H9 (cell line): ENCODE measurements around the gene TRMT112. TPM values are rescaled to one million over a fixed set of nuclear protein-coding genes. Genes with fewer than 3 reads are reported as not detected.

Source experiments
- DNase-seq: peaks from one replicate; pipeline ENCODE4 v3.0.0-alpha.2; 2017
- H2AFZ ChIP-seq: one replicate; pipeline ENCODE4 v1.6.1; 2013; ENCODE audit warnings: mild to moderate bottlenecking, low read length, control low read depth, moderate library complexity
- H2AK5ac ChIP-seq: 2 replicates; pipeline ENCODE4 v1.6.1; 2013; ENCODE audit warnings: low read length, control low read depth, mixed read lengths; ENCODE audit not compliant: insufficient read length
- H2BK120ac ChIP-seq: one replicate; pipeline ENCODE4 v1.6.1; 2013; ENCODE audit warnings: low read depth, mild to moderate bottlenecking, low read length, control low read depth, inconsistent platforms; ENCODE audit not compliant: poor library complexity, severe bottlenecking
- H2BK12ac ChIP-seq: 2 replicates; pipeline ENCODE4 v1.6.1; 2013; ENCODE audit warnings: low read length, control low read depth, mixed read lengths, low read depth; ENCODE audit not compliant: insufficient read length
- H2BK15ac ChIP-seq: 2 replicates; pipeline ENCODE4 v1.6.1; 2013; ENCODE audit warnings: low read depth, low read length, control low read depth
- H2BK20ac ChIP-seq: one replicate; pipeline ENCODE4 v1.6.1; 2013; ENCODE audit warnings: low read depth, mild to moderate bottlenecking, low read length, control low read depth, inconsistent platforms; ENCODE audit not compliant: poor library complexity, severe bottlenecking
- H2BK5ac ChIP-seq: 2 replicates; pipeline ENCODE4 v1.6.1; 2013; ENCODE audit warnings: low read length, control low read depth, mixed read lengths; ENCODE audit not compliant: insufficient read length
- H3K14ac ChIP-seq: 2 replicates; pipeline ENCODE4 v1.6.1; 2013; ENCODE audit warnings: low read length, control low read depth; ENCODE audit not compliant: insufficient read depth
- H3K18ac ChIP-seq: 2 replicates; pipeline ENCODE4 v1.6.1; 2013; ENCODE audit warnings: low read depth, mild to moderate bottlenecking, mixed read lengths, low read length, control low read depth; ENCODE audit not compliant: insufficient read length
- H3K23ac ChIP-seq: 2 replicates; pipeline ENCODE4 v1.6.1; 2013; ENCODE audit warnings: low read length, control low read depth, mixed read lengths, low read depth; ENCODE audit not compliant: insufficient read length
- H3K23me2 ChIP-seq: 2 replicates; pipeline ENCODE4 v1.6.1; 2013; ENCODE audit warnings: low read depth, mild to moderate bottlenecking, mixed read lengths, low read length, control low read depth; ENCODE audit not compliant: insufficient read length, poor library complexity, severe bottlenecking
- H3K27ac ChIP-seq: 2 replicates; pipeline ENCODE4 v1.5.1; 2013; ENCODE audit warnings: low read length, control low read depth, mixed read lengths, low read depth; ENCODE audit not compliant: insufficient read length
- H3K27me3 ChIP-seq: 2 replicates; pipeline ENCODE4 v1.6.1; 2013; ENCODE audit warnings: low read length, control low read depth, inconsistent platforms; ENCODE audit not compliant: insufficient read depth
- H3K4ac ChIP-seq: 2 replicates; pipeline ENCODE4 v1.6.1; 2013; ENCODE audit warnings: low read depth, mild to moderate bottlenecking, control low read depth, inconsistent platforms, low read length, moderate library complexity
- H3K4me1 ChIP-seq: 2 replicates; pipeline ENCODE4 v1.6.1; 2013; ENCODE audit warnings: low read length, control low read depth, inconsistent platforms; ENCODE audit not compliant: insufficient read depth
- H3K4me2 ChIP-seq: 2 replicates; pipeline ENCODE4 v1.6.1; 2013; ENCODE audit warnings: low read length, control low read depth, mixed read lengths; ENCODE audit not compliant: insufficient read length, insufficient read depth
- H3K56ac ChIP-seq: 2 replicates; pipeline ENCODE4 v1.6.1; 2013; ENCODE audit warnings: low read depth, mild to moderate bottlenecking, mixed read lengths, low read length, control low read depth; ENCODE audit not compliant: insufficient read length
- H3K79me1 ChIP-seq: 2 replicates; pipeline ENCODE4 v1.6.1; 2013; ENCODE audit warnings: low read depth, mild to moderate bottlenecking, moderate library complexity, low read length, control low read depth, inconsistent platforms; ENCODE audit not compliant: insufficient read depth, poor library complexity, severe bottlenecking
- H3K79me2 ChIP-seq: 2 replicates; pipeline ENCODE4 v1.6.1; 2013; ENCODE audit warnings: low read length, control low read depth, inconsistent platforms; ENCODE audit not compliant: insufficient read depth
- H3K9ac ChIP-seq: 2 replicates; pipeline ENCODE4 v1.6.1; 2013; ENCODE audit warnings: low read length, control low read depth, mixed read lengths; ENCODE audit not compliant: insufficient read length; ENCODE audit errors: extremely low read depth
- H3K9me3 ChIP-seq: one replicate; pipeline ENCODE4 v1.6.1; 2013; ENCODE audit warnings: low read depth, low read length, inconsistent platforms; ENCODE audit not compliant: control insufficient read depth
- H3T11ph ChIP-seq: one replicate; pipeline ENCODE4 v1.6.1; 2013; ENCODE audit warnings: mild to moderate bottlenecking, low read length, control low read depth, inconsistent platforms
- H4K20me1 ChIP-seq: one replicate; pipeline ENCODE4 v1.6.1; 2013; ENCODE audit not compliant: control insufficient read depth, insufficient read length, insufficient read depth
- H4K5ac ChIP-seq: 2 replicates; pipeline ENCODE4 v1.6.1; 2013; ENCODE audit warnings: low read depth, mild to moderate bottlenecking, mixed read lengths, low read length, control low read depth; ENCODE audit not compliant: insufficient read length
- H4K8ac ChIP-seq: replicated peaks from 2 replicates; pipeline ENCODE4 v1.6.1; 2013; ENCODE audit warnings: low read length, control low read depth, mixed read lengths, low read depth; ENCODE audit not compliant: insufficient read length
- H4K91ac ChIP-seq: 2 replicates; pipeline ENCODE4 v1.6.1; 2013; ENCODE audit warnings: low read depth, mild to moderate bottlenecking, moderate library complexity, mixed read lengths, low read length, control low read depth; ENCODE audit not compliant: insufficient read length
- H3K27ac Mint-ChIP-seq, 3 experiments: 2 replicates in 2 of 3; 3 replicates in 1 of 3; pipeline ENCODE4 v1.8.0; 2020 to 2021; ENCODE audit warnings: mixed read lengths in 3 of 3, mild to moderate bottlenecking in 1 of 3, moderate library complexity in 1 of 3
- H3K27me3 Mint-ChIP-seq: 2 replicates; pipeline ENCODE4 v1.8.0; 2021; ENCODE audit warnings: low read depth, mild to moderate bottlenecking, moderate library complexity, mixed read lengths
- H3K36me3 Mint-ChIP-seq, 3 experiments: 2 replicates in 2 of 3; 3 replicates in 1 of 3; pipeline ENCODE4 v1.8.0; 2020 to 2021; ENCODE audit warnings: low read depth in 3 of 3, mixed read lengths in 3 of 3; ENCODE audit not compliant: insufficient read depth in 1 of 3
- H3K4me1 Mint-ChIP-seq, 2 experiments: 2 replicates each; pipeline ENCODE4 v1.8.0; 2020; ENCODE audit warnings: mixed read lengths in 2 of 2
- H3K4me3 Mint-ChIP-seq, 2 experiments: 2 replicates in 1 of 2; 3 replicates in 1 of 2; pipeline ENCODE4 v1.8.0; 2020 to 2021; ENCODE audit warnings: mild to moderate bottlenecking in 2 of 2, mixed read lengths in 2 of 2, moderate library complexity in 1 of 2
- H3K9me3 Mint-ChIP-seq, 2 experiments: 2 replicates in 1 of 2; 3 replicates in 1 of 2; pipeline ENCODE4 v1.8.0; 2020; ENCODE audit warnings: mild to moderate bottlenecking in 2 of 2, mixed read lengths in 2 of 2, moderate library complexity in 1 of 2
- WGBS: extraction: QIAGEN DNeasy Blood & Tissue Kit; methylation state at CpG from one replicate; pipeline ENCODE4 v1.1.7; 2013; ENCODE audit warnings: missing lambda C conversion rate, low lambda C conversion rate, mixed read lengths; ENCODE audit not compliant: insufficient read length; ENCODE audit errors: extremely low coverage; 5-methylcytosine and 5-hydroxymethylcytosine counted together
- total RNA-seq: library from RNA; stranded (reverse); gene quantifications from 2 replicates; pipeline ENCODE4 v1.2.1, GENCODE V29; 2021
- TF ChIP-seq, protein P1 (sequence below): fragments of 200-600 bp; sonication (generic); conservative IDR thresholded peaks from 3 replicates; pipeline ENCODE4 v1.8.0; 2021; ENCODE audit warnings: antibody characterized with exemption, mild to moderate bottlenecking

Gene TRMT112
- total RNA-seq, 1 experiment from 2014 or later = 315 TPM

DNA sequence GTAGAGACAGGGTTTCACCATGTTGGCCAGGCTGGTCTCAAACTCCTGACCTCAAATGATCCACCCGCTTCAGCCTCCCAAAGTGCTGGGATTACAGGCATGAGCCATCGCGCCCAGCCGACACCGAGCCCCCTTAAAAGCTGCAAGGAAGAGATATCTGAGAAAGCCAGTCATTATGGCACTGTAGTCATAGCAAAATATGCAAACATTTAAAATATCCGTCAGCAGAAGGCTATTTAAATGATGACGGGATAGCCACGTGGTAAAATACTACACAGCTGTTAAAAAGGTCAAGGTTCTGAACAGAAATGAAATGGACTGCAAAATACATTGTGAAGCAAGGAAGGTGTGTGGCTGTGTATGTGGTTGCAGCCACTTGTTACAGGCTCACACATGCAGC, 16.2 kb upstream of the TRMT112 start:
- Histone ChIP-seq H2AFZ (no peak overlapping the region), H3K4me2 (no peak overlapping the region), H2AK5ac (no peak overlapping the region), H2BK20ac (no peak overlapping the region), H3K27me3 (no peaks in the 10 kb centered on the region), H4K91ac (no peak overlapping the region), H3K23me2 (no peaks in the 10 kb centered on the region), H2BK15ac (no peak overlapping the region), H3K9me3 (no peaks in the 10 kb centered on the region), H3K4me1 (peaks cover 2% of the 10 kb centered on the region; the same call in 1 of the 2 replicates), H3K14ac (no peak overlapping the region), H4K8ac (no peak overlapping the region), H3K79me2 (no peaks in the 10 kb centered on the region), H3K18ac (no peak overlapping the region), H3K23ac (no peak overlapping the region), H3K27ac (no peak overlapping the region), H2BK12ac (no peak overlapping the region), H4K5ac (no peak overlapping the region), H3K79me1 (no peaks in the 10 kb centered on the region), H2BK5ac (no peak overlapping the region), H3K56ac (no peak overlapping the region), H3T11ph (no peak overlapping the region), H3K9ac (no peak overlapping the region), H3K4ac (no peak overlapping the region), H4K20me1 (no peaks in the 10 kb centered on the region), H2BK120ac (no peak overlapping the region)
- no peaks in the 10 kb centered on the region for H3K9me3 Mint-ChIP-seq
- no CpG with 5 or more reads among the region's 8 CpGs for WGBS
- no peak overlapping the region; a peak in 1 of 5 replicates for H3K4me3 Mint-ChIP-seq
- H3K27ac Mint-ChIP-seq = no peak overlapping the region; a peak in 1 of 7 replicates
- no peak for DNase-seq
- peaks cover 7% of the 10 kb centered on the region for H3K27me3 Mint-ChIP-seq
- TF ChIP-seq, protein P1, sequence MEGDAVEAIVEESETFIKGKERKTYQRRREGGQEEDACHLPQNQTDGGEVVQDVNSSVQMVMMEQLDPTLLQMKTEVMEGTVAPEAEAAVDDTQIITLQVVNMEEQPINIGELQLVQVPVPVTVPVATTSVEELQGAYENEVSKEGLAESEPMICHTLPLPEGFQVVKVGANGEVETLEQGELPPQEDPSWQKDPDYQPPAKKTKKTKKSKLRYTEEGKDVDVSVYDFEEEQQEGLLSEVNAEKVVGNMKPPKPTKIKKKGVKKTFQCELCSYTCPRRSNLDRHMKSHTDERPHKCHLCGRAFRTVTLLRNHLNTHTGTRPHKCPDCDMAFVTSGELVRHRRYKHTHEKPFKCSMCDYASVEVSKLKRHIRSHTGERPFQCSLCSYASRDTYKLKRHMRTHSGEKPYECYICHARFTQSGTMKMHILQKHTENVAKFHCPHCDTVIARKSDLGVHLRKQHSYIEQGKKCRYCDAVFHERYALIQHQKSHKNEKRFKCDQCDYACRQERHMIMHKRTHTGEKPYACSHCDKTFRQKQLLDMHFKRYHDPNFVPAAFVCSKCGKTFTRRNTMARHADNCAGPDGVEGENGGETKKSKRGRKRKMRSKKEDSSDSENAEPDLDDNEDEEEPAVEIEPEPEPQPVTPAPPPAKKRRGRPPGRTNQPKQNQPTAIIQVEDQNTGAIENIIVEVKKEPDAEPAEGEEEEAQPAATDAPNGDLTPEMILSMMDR = no peak
- no peaks in the 10 kb centered on the region for H3K36me3 Mint-ChIP-seq
- H3K4me1 Mint-ChIP-seq = peaks cover 12 to 15% of the 10 kb centered on the region in 2 experiments
